PC-9 (cell line): Measurements from ENCODE around the gene DENND4A. TPM values are rescaled to one million over a fixed set of nuclear protein-coding genes. Genes with fewer than 3 reads are reported as not detected.

ENCODE experiments used
- BruUV-seq: library from RNA; stranded (reverse); fragments of 400-500 nt; replicated peaks from 2 replicates; lab custom pipeline; 2021; lab: Mats Ljungman, UMichigan
- CTCF ChIA-PET: fragments of 300-600 bp; sonication (Branson Sonifier 250); formaldehyde crosslinking; loops from one replicate; lab custom pipeline; 2022; ENCODE audit warnings: antibody characterized with exemption; lab: Charles Lee
- POLR2A ChIA-PET: fragments of 300-600 bp; sonication (Branson Sonifier 250); formaldehyde crosslinking; loops from one replicate; lab custom pipeline; 2022; ENCODE audit warnings: antibody characterized with exemption; ENCODE audit not compliant: unreplicated experiment; lab: Charles Lee
- DNase-seq, 2 experiments: peaks; one replicate each; pipeline versions ENCODE4 v3.0.0 to v3.0.0-alpha.2; 2015 to 2022; ENCODE audit warnings: mixed read lengths in 1 of 2
- H2AFZ ChIP-seq: fragments of 200-600 bp; sonication (generic); 2 replicates; pipeline ENCODE4 v1.8.1; 2017; ENCODE audit warnings: antibody characterized with exemption
- H3F3A ChIP-seq: fragments of 200-600 bp; sonication (generic); 2 replicates; pipeline ENCODE4 v1.8.1; 2017; ENCODE audit warnings: antibody characterized with exemption, mild to moderate bottlenecking, low read depth; ENCODE audit not compliant: insufficient read depth
- H3K27ac ChIP-seq: fragments of 200-600 bp; sonication (generic); 2 replicates; pipeline ENCODE4 v1.6.1; 2016; ENCODE audit warnings: mixed run types
- H3K27me3 ChIP-seq: fragments of 200-600 bp; sonication (generic); 2 replicates; pipeline ENCODE4 v1.6.1; 2016; ENCODE audit warnings: low read depth, mixed run types; ENCODE audit not compliant: insufficient read depth
- H3K36me3 ChIP-seq: fragments of 200-600 bp; sonication (generic); 2 replicates; pipeline ENCODE4 v1.6.1; 2016; ENCODE audit warnings: low read depth, mixed run types
- H3K4me1 ChIP-seq: fragments of 200-600 bp; sonication (generic); replicated peaks from 2 replicates; pipeline ENCODE4 v1.6.1; 2016; ENCODE audit warnings: mixed run types; ENCODE audit not compliant: insufficient read depth
- H3K4me2 ChIP-seq: fragments of 200-600 bp; sonication (generic); 2 replicates; pipeline ENCODE4 v1.6.1; 2017; ENCODE audit warnings: mixed run types
- H3K4me3 ChIP-seq: fragments of 200-600 bp; sonication (generic); 2 replicates; pipeline ENCODE4 v1.6.1; 2016; ENCODE audit warnings: mixed run types
- H3K79me2 ChIP-seq: fragments of 200-600 bp; sonication (generic); 2 replicates; pipeline ENCODE4 v1.6.1; 2017; ENCODE audit warnings: low read depth, mixed run types
- H3K9me2 ChIP-seq: fragments of 200-600 bp; sonication (generic); 2 replicates; pipeline ENCODE4 v1.8.1; 2017; ENCODE audit warnings: mild to moderate bottlenecking; ENCODE audit not compliant: insufficient read depth
- H3K9me3 ChIP-seq: fragments of 200-600 bp; sonication (generic); 2 replicates; pipeline ENCODE4 v1.8.1; 2016; ENCODE audit warnings: low read depth; ENCODE audit not compliant: insufficient read depth
- H4K20me1 ChIP-seq: fragments of 200-600 bp; sonication (generic); 2 replicates; pipeline ENCODE4 v1.8.1; 2017; ENCODE audit not compliant: insufficient read depth
- EZH2 ChIP-seq: fragments of 200-600 bp; sonication (generic); IDR thresholded peaks from 2 replicates; pipeline ENCODE4 v1.8.0; 2017; ENCODE audit warnings: antibody characterized with exemption, low read depth
- intact Hi-C: fragments of 100-400 bp; cut with micrococcal nuclease; formaldehyde crosslinking; loops from one replicate; pipeline ENCODE4 v1.10.0; 2022; ENCODE audit not compliant: unreplicated experiment
- total RNA-seq: library from RNA; stranded (reverse); gene quantifications from 2 replicates; pipeline ENCODE4 v1.2.3, GENCODE V29; 2021
- TF ChIP-seq, protein P1 (sequence below): fragments of 200-600 bp; sonication (generic); conservative IDR thresholded peaks from 2 replicates; pipeline ENCODE4 v1.6.1; 2017; ENCODE audit warnings: mixed run types, antibody characterized with exemption, mild to moderate bottlenecking, moderate library complexity

DENND4A gene
- total RNA-seq, 1 experiment from 2014 or later: 16.3 TPM

DNA sequence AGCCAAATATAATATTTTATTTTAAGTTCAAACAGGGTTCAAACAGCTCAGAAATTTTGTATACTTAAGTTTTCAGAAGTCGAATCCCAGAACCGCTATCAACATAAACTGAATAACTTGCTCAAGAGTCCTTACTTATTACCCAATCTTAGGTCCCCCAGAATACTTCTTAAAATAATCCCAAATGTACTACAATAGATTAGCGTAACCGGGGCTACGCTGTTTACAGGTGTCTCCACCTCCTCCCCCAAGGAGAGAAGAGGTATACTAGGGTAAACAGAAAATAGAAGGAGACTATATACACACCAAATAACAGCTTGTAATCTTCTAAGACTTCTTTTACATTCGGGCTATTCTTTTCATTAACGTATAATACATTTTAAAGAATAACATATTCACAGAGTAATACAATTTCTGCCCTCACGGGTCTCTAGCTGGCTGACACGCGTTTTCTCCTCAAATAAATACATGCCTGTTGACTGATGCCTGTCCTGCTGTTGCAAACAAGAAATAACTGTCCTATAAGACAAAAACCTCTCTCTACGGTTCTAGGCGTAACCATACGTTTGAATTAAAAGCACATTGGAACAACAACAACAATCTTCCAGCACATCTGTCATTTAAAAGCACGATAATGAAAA is 1.3 kb downstream of the DENND4A start:
- H3K4me3 ChIP-seq: peak overlapping the region; percentile 86
- peaks cover 17% of the 10 kb centered on the region; the same call in 1 of the 2 replicates for H3F3A ChIP-seq
- H3K9me3 ChIP-seq: no peaks in the 10 kb centered on the region
- H3K27me3 ChIP-seq: no peaks in the 10 kb centered on the region
- H3K79me2 ChIP-seq: peaks cover 36% of the 10 kb centered on the region
- no peaks in the 10 kb centered on the region; the same call in 1 of the 2 replicates for H3K9me2 ChIP-seq
- ChIA-PET CTCF (interaction anchor here (0.5 kb wide), 1 partner anchor 246 kb away, joined by 3 read pairs; no protein-coding TSS in a partner anchor), POLR2A (no interaction called here)
- BruUV-seq: TSS peak; percentile 47
- peak overlapping the region; percentile 77 for H2AFZ ChIP-seq
- no peaks in the 10 kb centered on the region for H3K36me3 ChIP-seq
- H4K20me1 ChIP-seq: no peaks in the 10 kb centered on the region
- no peak for TF ChIP-seq EZH2
- TF ChIP-seq, protein P1, sequence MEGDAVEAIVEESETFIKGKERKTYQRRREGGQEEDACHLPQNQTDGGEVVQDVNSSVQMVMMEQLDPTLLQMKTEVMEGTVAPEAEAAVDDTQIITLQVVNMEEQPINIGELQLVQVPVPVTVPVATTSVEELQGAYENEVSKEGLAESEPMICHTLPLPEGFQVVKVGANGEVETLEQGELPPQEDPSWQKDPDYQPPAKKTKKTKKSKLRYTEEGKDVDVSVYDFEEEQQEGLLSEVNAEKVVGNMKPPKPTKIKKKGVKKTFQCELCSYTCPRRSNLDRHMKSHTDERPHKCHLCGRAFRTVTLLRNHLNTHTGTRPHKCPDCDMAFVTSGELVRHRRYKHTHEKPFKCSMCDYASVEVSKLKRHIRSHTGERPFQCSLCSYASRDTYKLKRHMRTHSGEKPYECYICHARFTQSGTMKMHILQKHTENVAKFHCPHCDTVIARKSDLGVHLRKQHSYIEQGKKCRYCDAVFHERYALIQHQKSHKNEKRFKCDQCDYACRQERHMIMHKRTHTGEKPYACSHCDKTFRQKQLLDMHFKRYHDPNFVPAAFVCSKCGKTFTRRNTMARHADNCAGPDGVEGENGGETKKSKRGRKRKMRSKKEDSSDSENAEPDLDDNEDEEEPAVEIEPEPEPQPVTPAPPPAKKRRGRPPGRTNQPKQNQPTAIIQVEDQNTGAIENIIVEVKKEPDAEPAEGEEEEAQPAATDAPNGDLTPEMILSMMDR: no peak
- intact Hi-C loops: loop anchor here (5.0 kb wide), 1 partner anchor 66 kb away; no protein-coding TSS in a partner anchor
- H3K4me2 ChIP-seq: peak overlapping the region; percentile 97
- H3K4me1 ChIP-seq: peaks cover 39% of the 10 kb centered on the region
- H3K27ac ChIP-seq: peak overlapping the region; percentile 23; the same call in 1 of the 2 replicates
- no peak for DNase-seq

DNA sequence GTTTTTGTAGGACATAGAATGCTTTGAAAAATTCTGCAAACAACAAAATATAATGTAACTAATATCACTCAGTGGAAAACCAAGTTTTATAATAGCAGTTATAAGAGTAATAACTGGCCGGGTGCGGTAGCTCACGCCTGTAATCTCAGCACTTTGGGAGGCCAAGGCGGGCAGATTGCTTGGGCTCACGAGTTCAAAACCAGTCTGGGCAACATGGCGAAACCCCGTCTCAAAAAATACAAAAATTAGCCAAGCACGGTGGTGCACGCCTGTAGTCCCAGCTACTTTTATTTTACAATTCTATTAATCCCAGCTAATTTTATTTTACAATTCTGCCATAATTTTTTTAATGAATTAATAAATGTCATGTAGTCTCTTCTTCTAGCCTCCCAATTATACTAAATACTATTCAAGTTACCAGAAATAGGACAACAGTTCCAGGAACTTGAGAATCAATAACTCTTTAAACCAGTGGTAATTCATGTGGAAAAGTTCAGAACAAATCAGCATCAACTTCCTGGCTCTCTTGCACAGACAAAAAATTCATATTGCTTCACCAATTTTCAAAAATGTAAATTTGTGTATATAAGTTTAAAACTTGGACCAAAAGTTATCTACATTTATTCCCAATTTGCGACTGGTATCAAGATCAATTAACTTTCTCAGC is 2.2 kb downstream of the DENND4A start:
- H3K27ac ChIP-seq: no peak overlapping the region
- no peaks in the 10 kb centered on the region for H4K20me1 ChIP-seq
- H3K27me3 ChIP-seq: no peaks in the 10 kb centered on the region
- no peaks in the 10 kb centered on the region for H3K9me2 ChIP-seq
- ChIA-PET POLR2A (no interaction called here), CTCF (no interaction called here)
- BruUV-seq: no TSS peak
- peak overlapping the region; percentile 97 for H3K4me2 ChIP-seq
- no peaks in the 10 kb centered on the region for H3K9me3 ChIP-seq
- no peak overlapping the region for H3K4me3 ChIP-seq
- peaks cover 17% of the 10 kb centered on the region; the same call in 1 of the 2 replicates for H3F3A ChIP-seq
- H3K4me1 ChIP-seq: peaks cover 39% of the 10 kb centered on the region
- H3K79me2 ChIP-seq: peaks cover 39% of the 10 kb centered on the region
- TF ChIP-seq, protein P1: no peak
- no peak for TF ChIP-seq EZH2
- no peaks in the 10 kb centered on the region for H3K36me3 ChIP-seq
- no peak overlapping the region for H2AFZ ChIP-seq
- no peak for DNase-seq
- intact Hi-C loops: loop anchor here (5.0 kb wide), 1 partner anchor 67 kb away; no protein-coding TSS in a partner anchor

DNA sequence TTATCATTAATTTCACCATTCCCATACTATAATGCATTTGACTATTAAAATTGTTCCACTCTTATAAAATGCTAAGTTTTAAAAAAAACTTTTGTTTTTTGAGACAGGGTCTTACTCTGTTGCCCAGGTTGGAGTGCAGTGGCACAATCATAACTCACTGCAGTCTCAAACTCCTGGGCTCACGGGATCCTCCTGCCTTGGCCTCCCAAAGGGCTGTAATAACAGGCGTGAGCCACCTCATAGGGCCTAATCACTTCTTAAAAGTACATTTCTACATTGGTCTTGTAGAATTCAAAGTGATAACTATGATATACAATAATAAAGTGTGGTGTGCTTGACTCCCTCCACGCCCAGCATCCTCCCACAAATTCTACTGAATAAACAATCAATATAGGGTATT is 3.0 kb downstream of the DENND4A start:
- H2AFZ ChIP-seq: no peak overlapping the region
- intact Hi-C loops: no loop called here
- POLR2A ChIA-PET: no interaction called here
- no peaks in the 10 kb centered on the region for H3K9me2 ChIP-seq
- no peak overlapping the region for H3K27ac ChIP-seq
- no peak overlapping the region for H3K4me2 ChIP-seq
- CTCF ChIA-PET: no interaction called here
- H3K79me2 ChIP-seq: peaks cover 39% of the 10 kb centered on the region
- peaks cover 17% of the 10 kb centered on the region; the same call in 1 of the 2 replicates for H3F3A ChIP-seq
- DNase-seq: no peak
- no peak for TF ChIP-seq EZH2
- TF ChIP-seq, protein P1: no peak
- H3K27me3 ChIP-seq: no peaks in the 10 kb centered on the region
- H4K20me1 ChIP-seq: no peaks in the 10 kb centered on the region
- no TSS peak for BruUV-seq
- H3K9me3 ChIP-seq: no peaks in the 10 kb centered on the region
- no peak overlapping the region for H3K4me3 ChIP-seq
- no peaks in the 10 kb centered on the region for H3K36me3 ChIP-seq
- peaks cover 39% of the 10 kb centered on the region for H3K4me1 ChIP-seq
